GM19239 (cell line): ENCODE results near the gene CPXM2.
"Not testable (repeated sequence)": the region's sequence is repeated elsewhere in the genome, so short reads cannot be mapped to it uniquely, and the experiment has no call there.

Experiments
- DNase-seq: peaks from one replicate; pipeline ENCODE4 v3.0.0; 2011; ENCODE audit warnings: low spot score; ENCODE audit not compliant: insufficient read length
- FAIRE-seq: peaks from 2 replicates; lab custom pipeline; 2011; peaks lifted over from hg19 to GRCh38; lab: Jason Lieb, UNC

Gene CPXM2

DNA sequence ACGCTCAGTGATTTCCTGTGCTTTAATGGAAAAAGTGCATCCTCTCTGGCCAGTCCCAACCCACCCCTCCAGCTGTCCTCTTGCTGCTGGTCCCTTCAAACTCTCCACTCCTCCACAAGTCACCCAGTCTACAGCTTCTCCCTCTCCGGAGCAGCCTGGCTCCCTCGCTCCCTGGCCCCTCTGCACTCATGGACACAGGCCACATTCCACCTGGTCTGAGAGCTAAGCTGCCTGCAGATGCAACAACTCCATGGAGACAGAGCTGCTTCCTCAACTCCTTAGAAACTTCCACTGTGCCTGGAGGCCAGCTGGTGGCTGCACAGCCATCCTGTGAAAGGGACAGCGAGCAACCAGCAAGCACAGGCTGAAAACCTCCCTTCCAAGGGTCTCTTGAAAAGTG lies 137.5 kb downstream of the CPXM2 start:
- FAIRE-seq (no peak), DNase-seq (no peak)

DNA sequence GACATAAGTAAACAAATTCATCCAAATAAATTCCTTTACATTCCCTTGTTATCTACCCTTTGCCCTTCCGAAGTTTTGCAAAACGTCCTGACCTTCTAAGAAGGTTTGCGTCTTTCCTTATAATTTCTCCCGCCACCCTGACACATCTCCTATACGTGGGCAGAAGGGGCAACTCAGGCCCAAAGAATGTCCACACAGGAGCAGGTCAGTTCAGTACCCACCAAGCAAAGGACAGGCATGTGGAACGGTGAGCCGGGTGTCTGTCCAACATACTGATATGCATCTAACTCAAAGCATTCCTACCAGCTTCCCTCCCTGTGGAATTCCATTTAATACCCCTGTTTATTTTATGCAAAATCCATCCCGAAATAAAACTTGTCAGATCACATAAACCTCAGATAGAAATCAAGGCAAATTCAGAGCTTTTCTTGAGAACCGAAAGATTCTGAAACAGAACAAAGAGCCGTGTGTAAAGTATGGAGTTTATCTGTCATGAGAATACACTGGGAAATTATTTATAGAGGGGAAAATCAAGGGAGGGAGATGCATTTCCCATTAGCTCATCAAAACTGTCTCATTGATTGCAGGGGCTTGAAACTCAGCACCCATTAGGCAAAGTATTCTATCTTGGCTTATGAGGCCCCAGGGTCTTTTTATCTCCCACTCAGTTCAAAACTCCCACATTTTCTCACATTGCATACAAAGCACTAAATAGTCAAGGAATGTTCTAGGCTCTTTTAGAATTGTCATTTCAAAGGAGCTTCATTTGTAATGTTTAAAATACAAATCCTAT lies 140.1 kb downstream of the CPXM2 start:
- FAIRE-seq: no peak
- DNase-seq: no peak

DNA sequence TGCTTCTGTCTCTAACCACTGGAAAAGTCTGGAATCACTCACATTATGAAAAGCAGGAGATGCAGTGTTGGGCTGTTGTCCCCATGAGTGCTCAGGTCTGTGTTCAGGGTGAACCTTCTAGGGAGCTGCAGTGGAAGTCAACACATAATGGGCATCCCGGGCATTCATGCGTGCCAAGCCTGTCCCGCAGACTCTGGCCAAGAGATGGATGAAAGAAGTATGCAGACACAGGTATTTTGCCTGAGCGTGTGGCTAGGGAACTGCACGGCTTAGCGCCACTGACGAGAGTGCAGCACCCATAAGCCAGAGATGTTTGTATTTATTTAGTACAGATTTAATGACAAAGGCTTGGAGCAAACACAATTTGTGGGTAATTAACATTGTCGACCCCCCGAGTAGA lies 140.7 kb downstream of the CPXM2 start:
- no peak for DNase-seq
- FAIRE-seq: no peak

DNA sequence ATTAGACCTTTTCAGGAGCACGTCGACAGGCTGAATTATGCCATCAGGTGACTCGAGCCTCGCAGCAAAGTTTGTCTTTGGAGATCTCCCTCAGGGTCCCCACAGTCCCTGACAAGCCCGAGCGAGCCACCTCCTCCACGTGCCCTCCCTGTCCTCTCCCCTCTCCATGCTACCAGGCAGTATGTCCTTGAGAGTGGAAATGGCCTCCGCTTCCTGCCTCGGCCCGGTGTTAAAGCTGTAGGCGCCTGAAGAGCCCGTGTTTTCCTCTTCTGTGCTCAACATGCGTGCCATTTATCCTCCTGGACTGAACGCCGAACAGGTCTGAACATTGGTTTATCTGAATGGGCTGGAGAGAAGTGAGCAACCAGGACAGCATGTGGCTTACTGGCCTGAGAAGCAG lies 142.9 kb downstream of the CPXM2 start:
- no peak for FAIRE-seq

DNA sequence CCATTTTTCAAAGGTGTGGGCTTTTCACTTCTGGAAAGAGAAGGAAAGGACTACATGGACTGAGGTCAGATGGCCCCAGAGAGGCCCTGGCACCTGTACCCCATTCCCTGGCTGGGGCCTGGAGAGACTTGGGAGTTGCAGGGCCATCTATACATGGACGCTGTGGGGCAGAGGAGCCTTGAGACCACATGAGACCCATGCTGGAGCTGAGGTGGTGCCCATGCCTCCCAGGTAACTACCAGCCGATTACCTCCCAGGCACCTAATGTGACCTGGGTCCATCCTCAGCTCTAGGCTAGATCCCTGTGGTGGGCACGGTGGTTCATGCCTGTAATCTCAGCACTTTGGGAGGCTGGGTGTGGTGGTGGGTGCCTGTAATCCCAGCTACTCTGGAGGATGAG lies 144.2 kb downstream of the CPXM2 start:
- DNase-seq (no peak), FAIRE-seq (no peak)

More for the DNA sequence above, 142.9 kb downstream of the CPXM2 start:
- DNase-seq: no peak

DNA sequence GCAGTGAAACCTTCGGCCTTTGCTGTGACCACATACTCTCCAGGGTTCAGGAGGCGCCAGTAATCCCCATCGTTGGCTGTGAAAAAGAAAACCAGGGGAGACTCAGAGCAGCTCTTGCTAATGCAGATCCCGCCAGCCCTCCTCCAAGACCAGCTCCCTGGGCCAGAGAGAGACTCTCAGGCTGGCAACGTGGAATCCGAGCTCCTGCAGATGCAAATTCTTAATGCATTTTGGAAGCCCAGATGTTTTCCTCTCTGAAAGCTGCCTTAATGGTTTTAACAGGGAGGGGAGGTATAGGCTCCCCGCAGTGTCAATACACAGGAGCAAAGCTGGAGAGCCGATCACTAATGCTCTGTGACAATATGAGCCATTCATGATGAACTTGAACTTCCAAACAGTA lies 144.7 kb downstream of the CPXM2 start:
- FAIRE-seq (no peak), DNase-seq (no peak)

DNA sequence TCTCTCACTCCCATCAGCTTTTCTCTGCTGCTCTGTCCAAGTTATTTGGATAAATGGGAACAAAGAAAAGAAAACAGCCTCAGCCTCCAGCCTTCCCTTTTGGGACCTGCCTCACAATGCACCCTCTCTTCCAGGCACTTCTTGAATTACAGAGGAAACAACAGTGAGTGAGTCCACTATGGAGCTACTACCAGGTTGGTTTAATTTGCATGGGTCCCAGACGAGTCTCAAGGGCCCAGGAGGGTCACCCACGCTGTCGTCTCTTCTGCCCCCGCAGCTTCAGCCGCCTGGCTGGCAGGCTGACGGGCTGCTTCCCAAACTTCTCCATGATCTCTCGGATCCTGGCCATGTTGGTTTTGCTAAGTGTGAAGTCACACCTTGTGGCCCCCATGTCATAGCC lies 145.1 kb downstream of the CPXM2 start:
- no peak for FAIRE-seq
- DNase-seq: no peak

DNA sequence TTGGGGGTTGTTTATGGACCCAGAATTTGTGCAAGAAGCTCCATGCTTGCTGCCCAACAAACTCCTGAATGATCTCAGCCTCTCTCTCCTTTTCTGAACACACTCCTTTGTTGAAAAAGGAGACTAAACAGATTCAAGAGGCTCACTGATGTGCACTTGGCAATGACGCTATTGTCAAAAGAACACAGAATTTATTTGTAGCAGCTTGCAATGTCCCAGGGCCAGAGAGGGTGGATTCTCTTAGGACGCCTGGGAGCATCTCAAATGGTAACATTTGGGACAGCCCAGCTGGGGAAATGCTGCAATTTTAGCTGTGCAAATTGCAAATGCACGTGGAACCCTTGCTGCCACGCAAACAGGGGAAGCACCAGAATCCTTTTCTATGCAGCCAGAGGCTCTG lies 145.5 kb downstream of the CPXM2 start:
- FAIRE-seq: no peak
- DNase-seq: no peak

DNA sequence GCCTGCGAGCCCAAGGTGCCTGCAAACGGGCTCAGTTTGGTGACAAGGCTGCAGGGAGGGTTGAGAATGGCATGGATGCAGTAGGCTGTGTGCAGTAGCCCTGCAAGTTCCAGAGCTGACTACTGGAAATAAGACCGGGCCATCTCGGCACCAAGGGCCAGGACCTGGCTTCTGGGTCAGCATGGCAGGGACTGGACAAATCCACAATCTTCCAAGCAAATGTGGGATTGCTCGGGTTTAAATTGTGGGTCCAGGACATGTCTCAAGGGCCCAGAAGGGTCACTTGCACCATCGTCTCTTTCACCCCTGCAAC lies 147.4 kb downstream of the CPXM2 start:
- no peak for FAIRE-seq
- DNase-seq: no peak

DNA sequence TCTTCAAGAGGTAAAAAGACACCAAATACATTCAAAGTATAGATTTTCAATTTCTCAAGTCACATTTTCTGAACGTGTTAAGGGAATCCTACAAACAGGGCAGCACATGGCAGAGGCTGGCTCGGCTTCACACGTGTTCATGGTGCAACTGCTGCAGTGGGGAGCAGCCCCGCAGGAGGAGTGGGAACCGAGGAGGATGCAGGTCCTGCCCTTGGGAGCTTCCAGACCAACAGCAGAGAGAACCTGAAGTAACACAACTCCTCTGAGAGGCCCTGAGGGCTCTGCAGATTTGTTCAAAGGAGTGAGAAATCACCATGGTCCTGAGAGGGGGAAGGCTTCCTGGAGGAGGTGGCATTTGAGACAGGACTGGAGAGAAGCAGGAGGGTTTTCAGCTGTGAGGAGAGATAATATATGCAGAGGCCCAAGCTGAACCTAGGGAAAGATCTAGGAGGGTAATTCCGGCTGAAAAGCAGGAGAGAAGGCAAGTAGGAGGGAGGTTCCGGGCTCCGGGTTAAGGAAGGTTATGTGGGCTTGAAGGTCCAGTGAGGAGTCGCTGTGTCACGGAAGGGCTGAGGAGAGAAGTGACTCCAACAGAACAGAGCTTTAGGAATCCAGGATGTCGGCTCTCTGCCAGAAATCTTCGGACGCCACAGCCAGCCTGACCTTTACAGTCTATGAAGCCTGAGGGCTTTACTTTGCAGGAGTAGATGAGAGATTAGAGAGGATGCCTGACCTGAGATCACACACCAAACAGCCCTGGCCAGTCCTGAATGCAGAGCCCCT lies 148.0 kb downstream of the CPXM2 start:
- FAIRE-seq (no peak), DNase-seq (no peak)

DNA sequence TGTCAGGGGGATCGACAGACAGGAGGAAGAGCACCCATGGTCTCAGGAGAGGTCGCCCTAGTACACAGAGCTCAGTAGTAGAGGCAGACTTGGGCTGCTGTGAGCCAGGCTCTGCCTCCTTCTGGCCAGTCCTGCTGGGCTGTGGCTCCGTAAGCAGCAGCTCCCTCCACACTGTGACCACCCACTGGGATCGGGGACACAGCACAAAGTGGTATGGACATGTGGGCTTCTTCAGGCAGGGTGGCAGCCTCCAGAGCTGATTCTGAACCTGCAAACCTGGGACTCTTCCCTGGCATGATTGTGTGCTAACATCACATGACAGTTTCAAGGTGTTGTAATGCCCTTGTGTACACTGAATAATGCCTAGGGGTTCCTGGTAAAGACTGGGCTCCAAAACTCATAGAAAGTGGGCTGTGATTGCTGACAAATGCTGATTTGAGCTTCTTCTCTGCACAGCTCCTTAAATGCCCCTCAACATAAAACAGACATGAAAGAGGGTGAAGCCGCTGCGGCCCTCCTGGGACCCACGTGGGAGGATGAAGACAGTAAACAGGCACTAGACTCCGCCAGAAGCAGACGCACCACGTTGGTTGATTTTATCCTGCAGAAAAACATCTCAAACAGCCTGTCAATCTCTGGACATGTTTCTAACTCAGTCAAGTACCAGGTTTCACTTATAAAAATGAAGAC lies 148.7 kb downstream of the CPXM2 start:
- DNase-seq (no peak), FAIRE-seq (no peak)

DNA sequence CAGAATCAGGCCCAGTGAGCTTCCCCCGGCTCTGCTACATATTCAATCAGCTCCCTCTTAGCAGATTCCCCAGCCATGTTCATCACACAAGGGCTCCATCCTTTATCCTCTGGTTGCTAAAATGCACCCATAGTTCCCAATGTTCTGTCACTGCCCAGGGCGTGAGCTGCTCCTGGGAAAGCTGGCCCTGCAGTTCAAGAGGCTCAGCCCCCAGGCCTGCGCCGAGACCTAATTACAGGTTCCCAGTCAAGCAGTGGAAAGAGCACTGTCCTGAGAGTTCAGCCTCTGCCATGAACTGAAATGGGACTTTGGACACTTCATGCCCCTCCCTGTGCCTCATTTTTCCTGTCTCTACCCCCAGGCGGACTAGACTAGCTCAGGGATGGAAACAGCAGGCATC lies 149.9 kb downstream of the CPXM2 start:
- DNase-seq (no peak), FAIRE-seq (no peak)

DNA sequence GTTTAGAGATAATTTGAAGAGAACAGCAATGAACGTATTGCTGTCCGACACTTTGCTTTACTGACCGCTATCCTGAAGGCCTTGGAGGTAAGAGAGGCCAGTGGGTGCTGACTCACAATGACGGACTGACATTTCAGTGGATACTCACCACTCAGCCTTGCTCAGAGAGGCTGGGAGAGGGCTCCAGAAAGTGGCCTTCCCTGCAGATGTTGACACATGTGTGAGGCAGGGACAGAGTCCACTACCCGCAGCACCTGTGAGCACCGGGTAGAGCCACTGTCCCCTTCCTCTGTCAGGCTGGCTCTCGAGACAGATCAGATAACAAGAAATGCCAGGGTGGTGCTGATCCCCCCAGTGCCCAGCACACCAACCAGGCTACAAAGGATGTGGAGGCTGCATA lies 150.5 kb downstream of the CPXM2 start:
- no peak for DNase-seq
- no peak for FAIRE-seq

DNA sequence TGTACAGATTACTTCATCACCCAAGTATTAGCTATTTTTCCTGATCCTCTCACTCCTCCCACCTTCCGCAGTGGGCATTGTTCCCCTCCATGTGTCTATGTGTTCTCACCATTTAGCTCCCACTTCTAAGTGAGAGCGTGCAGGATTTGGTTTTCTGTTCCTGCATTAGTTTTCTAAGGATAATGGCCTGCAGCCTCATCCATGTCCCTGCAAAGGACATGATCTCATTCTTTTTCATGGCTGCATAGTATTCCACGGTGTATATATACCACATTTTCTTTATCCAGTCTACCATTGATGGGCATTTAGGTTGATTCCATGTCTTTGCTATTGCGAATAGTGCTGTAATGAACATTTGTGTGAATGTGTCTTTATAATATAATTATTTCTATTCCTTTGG lies 154.7 kb downstream of the CPXM2 start:
- DNase-seq, FAIRE-seq: not testable (repeated sequence)

DNA sequence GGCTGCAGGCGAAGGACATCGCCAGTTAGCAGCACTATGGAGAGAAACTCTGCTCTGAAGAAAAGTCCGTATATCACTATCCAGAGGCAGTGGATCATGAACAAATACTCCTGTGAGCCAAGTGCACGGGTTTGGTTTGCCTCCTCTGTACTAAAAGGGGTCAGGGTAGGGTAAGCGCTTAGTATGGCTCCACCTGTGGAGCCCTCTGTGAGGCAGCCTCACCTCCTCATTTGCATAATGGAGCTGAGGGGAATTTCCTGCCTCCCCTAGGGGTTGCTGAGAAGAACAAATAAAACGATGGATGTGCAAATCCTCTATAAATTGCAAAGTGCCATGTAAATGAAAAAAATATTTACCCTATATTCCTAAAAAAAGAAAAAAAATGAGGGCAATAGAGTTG lies 162.1 kb downstream of the CPXM2 start:
- no peak for FAIRE-seq
- no peak for DNase-seq

DNA sequence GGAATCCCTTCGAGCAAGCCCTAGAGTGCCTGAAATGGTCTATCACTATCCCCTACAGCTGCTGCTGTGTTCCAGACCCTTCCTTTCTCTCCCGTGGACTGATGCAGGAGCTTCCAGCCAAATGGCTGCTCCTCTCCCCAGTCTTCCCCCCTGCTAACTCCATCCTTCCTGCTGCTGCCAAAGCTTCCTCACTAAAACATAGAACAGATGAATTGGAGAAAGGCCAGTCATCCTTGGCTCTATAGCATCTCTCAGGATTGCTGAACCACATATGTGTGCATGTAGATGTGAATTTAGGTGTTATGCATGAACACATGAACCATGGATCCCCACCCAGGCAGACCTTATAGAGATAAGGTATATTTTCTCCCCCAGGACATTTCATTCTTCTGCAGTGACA lies 164.8 kb downstream of the CPXM2 start:
- no peak for FAIRE-seq
- DNase-seq: no peak

DNA sequence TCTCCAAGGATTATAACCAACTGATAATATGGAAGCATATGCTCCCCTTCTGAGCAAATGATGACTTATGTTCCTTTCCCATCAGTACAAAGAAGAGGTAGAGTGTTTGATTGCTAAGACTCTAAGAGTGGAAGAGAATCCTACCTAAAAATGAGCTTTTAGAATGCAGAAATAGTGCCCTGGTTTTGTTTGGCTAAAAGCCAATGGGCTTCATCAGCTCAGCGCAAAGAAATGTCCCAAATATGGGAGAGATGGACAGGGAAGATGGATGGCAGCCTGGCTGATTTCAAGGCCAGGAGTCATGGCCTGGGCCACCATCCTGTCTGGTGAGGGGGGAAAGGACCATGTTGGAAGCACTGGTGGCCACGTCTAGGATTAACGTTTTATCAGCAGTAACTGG lies 165.2 kb downstream of the CPXM2 start:
- FAIRE-seq (no peak), DNase-seq (no peak)

DNA sequence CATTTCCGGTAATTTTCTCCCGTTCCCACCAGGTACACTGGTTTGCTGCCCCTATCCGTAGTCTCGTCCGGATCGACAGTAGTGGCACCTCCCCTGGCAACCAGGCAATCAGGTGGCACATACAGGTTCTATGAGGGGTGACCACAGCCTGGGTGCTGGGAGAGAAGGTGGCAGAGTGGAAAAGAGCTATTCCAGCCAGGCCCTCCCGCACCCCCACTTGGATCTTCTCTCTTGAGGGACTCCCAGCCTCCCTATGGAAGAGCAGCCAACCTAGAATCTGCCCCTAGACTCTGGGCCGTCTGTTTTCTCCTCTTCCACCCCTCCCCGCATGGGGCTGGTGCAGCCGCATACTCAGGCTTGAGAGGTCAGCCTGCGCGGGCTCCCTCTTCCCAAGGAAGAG lies 166.9 kb downstream of the CPXM2 start:
- no peak for FAIRE-seq

DNA sequence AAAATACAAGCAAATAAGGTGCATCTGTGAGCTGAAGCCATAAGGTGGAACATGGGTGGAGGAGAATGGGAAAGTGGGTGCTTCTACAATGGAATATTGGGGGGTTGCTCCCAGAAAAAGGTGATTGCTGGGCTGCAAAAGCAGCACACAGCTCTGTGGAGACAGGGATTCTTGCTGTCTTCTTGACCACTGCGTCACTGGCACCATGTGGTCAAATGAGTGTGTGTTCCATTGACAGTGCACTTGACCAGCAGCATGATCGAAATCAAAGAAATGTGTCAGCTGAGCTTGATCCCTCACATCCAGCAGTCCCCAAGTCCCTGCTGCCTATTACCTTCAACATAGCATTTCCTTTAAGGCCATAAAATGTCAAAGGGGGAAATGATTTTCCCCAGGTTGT lies 169.3 kb downstream of the CPXM2 start:
- FAIRE-seq (no peak), DNase-seq (no peak)

More for the DNA sequence above, 166.9 kb downstream of the CPXM2 start:
- DNase-seq: no peak

DNA sequence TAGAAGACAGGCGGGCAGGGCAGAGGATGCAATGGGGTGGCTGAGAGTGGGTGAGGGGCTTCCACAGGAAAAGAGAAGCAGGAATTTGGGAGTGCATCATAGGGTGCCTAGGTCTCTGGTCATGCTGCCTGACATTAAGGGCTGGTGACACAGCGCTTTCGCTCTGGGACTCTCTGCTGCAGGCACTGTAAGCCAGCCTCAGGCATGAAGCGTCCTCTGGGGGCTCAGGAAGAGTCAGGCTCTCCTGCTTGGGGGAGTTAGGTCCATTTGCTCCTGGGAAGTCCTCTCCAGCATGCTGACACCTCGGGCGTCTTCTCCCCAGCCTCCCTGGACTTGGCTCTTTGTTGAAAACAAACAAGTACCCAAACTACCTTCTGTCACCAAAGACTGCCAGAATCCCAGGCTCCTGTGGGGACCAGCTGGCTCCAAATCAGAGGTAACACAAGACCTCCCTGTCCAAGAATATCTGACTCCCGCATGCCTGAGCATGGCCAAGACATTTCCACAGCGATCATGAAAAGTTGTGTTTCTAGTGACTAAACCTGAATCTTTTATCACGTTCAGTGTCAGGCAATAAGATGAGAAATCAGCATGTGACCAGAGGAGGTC lies 170.1 kb downstream of the CPXM2 start:
- DNase-seq (no peak), FAIRE-seq (no peak)

DNA sequence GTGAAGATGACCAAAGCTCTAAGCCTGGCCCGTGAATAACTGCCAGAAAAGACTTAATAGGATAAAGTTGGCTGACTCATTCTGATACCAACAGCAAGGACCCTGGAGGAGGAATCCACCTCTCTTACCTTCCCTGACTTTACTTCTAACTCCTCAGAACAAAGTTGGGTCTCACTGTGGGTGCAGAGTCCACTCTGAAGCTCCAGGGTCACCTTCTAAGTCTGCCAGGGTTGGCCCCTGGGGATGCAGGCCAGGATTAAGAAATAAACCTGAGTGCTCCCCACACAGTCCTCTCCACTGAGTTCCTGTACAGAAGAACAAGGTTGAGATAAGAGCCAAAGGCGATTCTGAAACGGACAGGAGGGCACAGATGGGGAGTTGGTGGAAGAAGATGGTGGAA lies 171.1 kb downstream of the CPXM2 start:
- DNase-seq: no peak
- no peak for FAIRE-seq
